HG02588 (cell line): Measurements from ENCODE around the gene XYLT1.

Experiments
- ATAC-seq: cut with Tn5 transposase; IDR thresholded peaks from one replicate; pipeline ENCODE4 v1.9.1; 2021; ENCODE audit warnings: mild to moderate bottlenecking, moderate library complexity; ENCODE audit not compliant: unreplicated experiment

The XYLT1 gene

GRCh38 chr16:17461951-17462729 is 8.6 kb downstream of the XYLT1 start:
- no peak for ATAC-seq

- ATAC-seq: no peak
These were observed 9.9 kb downstream of the XYLT1 start for GRCh38 chr16:17460890-17461289.

- ATAC-seq: peak; percentile 65
These were observed 10.7 kb downstream of the XYLT1 start for GRCh38 chr16:17459903-17460521.

- no peak for ATAC-seq
These were observed 12.8 kb downstream of the XYLT1 start for GRCh38 chr16:17457997-17458396.

- no peak for ATAC-seq
These were observed 13.2 kb downstream of the XYLT1 start for GRCh38 chr16:17457513-17457912.

- no peak for ATAC-seq
These were observed 16.5 kb downstream of the XYLT1 start for GRCh38 chr16:17454162-17454730.

- no peak for ATAC-seq
These were observed 17.3 kb downstream of the XYLT1 start for GRCh38 chr16:17453364-17454038.

- ATAC-seq: no peak
These were observed 17.8 kb downstream of the XYLT1 start for GRCh38 chr16:17452922-17453321.

GRCh38 chr16:17451843-17452242 is 18.9 kb downstream of the XYLT1 start:
- no peak for ATAC-seq

GRCh38 chr16:17450291-17450690 is 20.5 kb downstream of the XYLT1 start:
- ATAC-seq: no peak

GRCh38 chr16:17448640-17449638 is 21.8 kb downstream of the XYLT1 start:
- ATAC-seq: no peak

GRCh38 chr16:17447101-17447569 is 23.6 kb downstream of the XYLT1 start:
- no peak for ATAC-seq

- ATAC-seq: no peak
These were observed 24.1 kb downstream of the XYLT1 start for GRCh38 chr16:17446661-17447060.

- ATAC-seq: no peak
These were observed 25.3 kb downstream of the XYLT1 start for GRCh38 chr16:17445421-17445820.

GRCh38 chr16:17444658-17445057 is 26.1 kb downstream of the XYLT1 start:
- ATAC-seq: no peak

- ATAC-seq: no peak
These were observed 30.6 kb downstream of the XYLT1 start for GRCh38 chr16:17440131-17440530.

GRCh38 chr16:17439580-17439979 is 31.2 kb downstream of the XYLT1 start:
- no peak for ATAC-seq

GRCh38 chr16:17437981-17438380 is 32.8 kb downstream of the XYLT1 start:
- ATAC-seq: no peak

- ATAC-seq: no peak
These were observed 33.5 kb downstream of the XYLT1 start for GRCh38 chr16:17437127-17437720.

- ATAC-seq: no peak
These were observed 35.4 kb downstream of the XYLT1 start for GRCh38 chr16:17435318-17435717.
